Lung (tissue), 12 donors: ENCODE data around the gene PCDHGC3. TPM values are rescaled to one million over a fixed set of nuclear protein-coding genes. Genes with fewer than 3 reads are reported as not detected.
A peak's percentile ranks its signal among the peaks of the same experiment; 100 is the strongest.

ENCODE experiments used
- ATAC-seq: fragments of 200-7000 bp; cut with Tn5 transposase; one replicate; pipeline ENCODE4 v1.9.1; 2020; ENCODE audit warnings: moderate number of reproducible peaks; ENCODE audit not compliant: insufficient read depth, low FRiP score
- DNase-seq, 3 donors: peaks; one replicate each; pipeline ENCODE4 v3.0.0-alpha.2; 2013 to 2017
- H3K27ac ChIP-seq, 2 donors: one replicate each; pipeline ENCODE4 v1.5.1; 2013; ENCODE audit warnings: mild to moderate bottlenecking in 2 of 2, moderate library complexity in 2 of 2, control low read depth in 1 of 2, inconsistent platforms in 1 of 2, low read depth in 1 of 2, low read length in 1 of 2
- H3K27me3 ChIP-seq, 3 donors: one replicate each; pipeline ENCODE4 v1.5.1; 2013; ENCODE audit warnings: low read length in 2 of 3; ENCODE audit not compliant: control insufficient read depth in 3 of 3, insufficient read depth in 3 of 3
- H3K36me3 ChIP-seq, 4 donors: one replicate each; pipeline ENCODE4 v1.5.1; 2013; ENCODE audit warnings: low read length in 4 of 4, mild to moderate bottlenecking in 1 of 4, moderate library complexity in 1 of 4; ENCODE audit not compliant: control insufficient read depth in 4 of 4, insufficient read depth in 4 of 4
- H3K4me1 ChIP-seq, 5 donors: one replicate each; pipeline ENCODE4 v1.5.1; 2013; ENCODE audit warnings: low read length in 5 of 5, mild to moderate bottlenecking in 2 of 5, moderate library complexity in 1 of 5; ENCODE audit not compliant: control insufficient read depth in 5 of 5, insufficient read depth in 5 of 5
- H3K4me3 ChIP-seq: one replicate; pipeline ENCODE4 v1.5.1; 2013; ENCODE audit warnings: mild to moderate bottlenecking, control low read depth, moderate library complexity
- H3K9ac ChIP-seq, 2 donors: one replicate each; pipeline ENCODE4 v1.5.1; 2013; ENCODE audit warnings: low read length in 2 of 2, control low read depth in 1 of 2; ENCODE audit not compliant: insufficient read depth in 1 of 2
- H3K9me3 ChIP-seq, 4 donors: one replicate each; pipeline ENCODE4 v1.5.1; 2013; ENCODE audit warnings: low read length in 3 of 4, mild to moderate bottlenecking in 1 of 4, moderate library complexity in 1 of 4; ENCODE audit not compliant: control insufficient read depth in 4 of 4, insufficient read depth in 3 of 4
- WGBS, 2 donors: extraction: QIAGEN DNeasy Blood & Tissue Kit; methylation state at CpG; one replicate each; pipeline ENCODE4 v1.1.7; 2013; 5-methylcytosine and 5-hydroxymethylcytosine counted together
- polyA plus RNA-seq, 2 donors: library from polyadenylated mRNA; stranded (reverse); fragments of 200-250 nt; gene quantifications; one replicate each; pipeline ENCODE4 v1.2.1, GENCODE V29; 2013
- total RNA-seq, 2 donors: library from RNA; depleted of rRNA in 1 of 2; stranded (reverse); fragments of >200 nt in 1 of 2; gene quantifications; one replicate each; pipeline ENCODE4 v1.2.1, GENCODE V29; 2014 to 2021
- TF ChIP-seq, protein P1 (sequence below): IDR thresholded peaks from 2 replicates; pipeline ENCODE4 v1.5.1; 2012; ENCODE audit warnings: mild to moderate bottlenecking; ENCODE audit errors: control extremely low read depth, extremely low read depth
- donor health status: control.
- donor health status: control.
- donor health status: Bipolar disorder and iron deficiency.
- donor health status: healthy.
- donor health status: DM: yes; HTN: yes; CAD: no.

The PCDHGC3 gene
- total and polyA plus RNA-seq, 4 donors, result 44.8 to 116 (median 68.7) TPM

DNA sequence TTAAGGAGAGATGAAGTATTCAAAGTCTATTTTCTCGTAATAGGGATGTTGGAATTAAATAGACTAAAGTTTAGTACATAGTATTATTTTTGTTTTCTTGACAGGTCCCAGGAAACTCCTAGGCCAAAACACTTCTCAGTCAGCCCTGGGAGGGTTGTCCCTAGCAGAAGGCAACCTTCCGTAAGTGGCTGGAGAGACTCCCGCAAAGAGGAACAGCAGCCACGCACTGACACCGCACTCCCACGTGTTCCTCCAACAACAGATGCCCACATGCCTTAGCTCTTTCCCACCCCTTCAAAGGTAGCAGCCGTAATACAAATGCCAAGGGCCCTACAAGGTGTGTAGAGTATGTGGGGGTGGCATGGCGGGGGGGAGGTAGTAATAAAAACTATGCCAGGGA lies 41.5 kb downstream of the PCDHGC3 start:
- no peaks in the 10 kb centered on the region for H3K9me3 ChIP-seq
- DNase-seq (no peak), ATAC-seq (no peak)
- peak overlapping the region in 1 of 2 donors; percentile 78 for H3K27ac ChIP-seq
- H3K4me1 ChIP-seq, result peaks cover 19 to 83% (median 30%) of the 10 kb centered on the region in 5 donors
- peaks cover 6 to 32% (median 7%) of the 10 kb centered on the region in 4 donors for H3K36me3 ChIP-seq
- H3K9ac ChIP-seq, result no peak overlapping the region
- no peak overlapping the region for H3K4me3 ChIP-seq
- WGBS, 2 donors, result 48 to 73% methylated on average over 8 of the region's 8 CpGs
- no peaks in the 10 kb centered on the region for H3K27me3 ChIP-seq
- TF ChIP-seq, protein P1, sequence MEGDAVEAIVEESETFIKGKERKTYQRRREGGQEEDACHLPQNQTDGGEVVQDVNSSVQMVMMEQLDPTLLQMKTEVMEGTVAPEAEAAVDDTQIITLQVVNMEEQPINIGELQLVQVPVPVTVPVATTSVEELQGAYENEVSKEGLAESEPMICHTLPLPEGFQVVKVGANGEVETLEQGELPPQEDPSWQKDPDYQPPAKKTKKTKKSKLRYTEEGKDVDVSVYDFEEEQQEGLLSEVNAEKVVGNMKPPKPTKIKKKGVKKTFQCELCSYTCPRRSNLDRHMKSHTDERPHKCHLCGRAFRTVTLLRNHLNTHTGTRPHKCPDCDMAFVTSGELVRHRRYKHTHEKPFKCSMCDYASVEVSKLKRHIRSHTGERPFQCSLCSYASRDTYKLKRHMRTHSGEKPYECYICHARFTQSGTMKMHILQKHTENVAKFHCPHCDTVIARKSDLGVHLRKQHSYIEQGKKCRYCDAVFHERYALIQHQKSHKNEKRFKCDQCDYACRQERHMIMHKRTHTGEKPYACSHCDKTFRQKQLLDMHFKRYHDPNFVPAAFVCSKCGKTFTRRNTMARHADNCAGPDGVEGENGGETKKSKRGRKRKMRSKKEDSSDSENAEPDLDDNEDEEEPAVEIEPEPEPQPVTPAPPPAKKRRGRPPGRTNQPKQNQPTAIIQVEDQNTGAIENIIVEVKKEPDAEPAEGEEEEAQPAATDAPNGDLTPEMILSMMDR, result no peak

DNA sequence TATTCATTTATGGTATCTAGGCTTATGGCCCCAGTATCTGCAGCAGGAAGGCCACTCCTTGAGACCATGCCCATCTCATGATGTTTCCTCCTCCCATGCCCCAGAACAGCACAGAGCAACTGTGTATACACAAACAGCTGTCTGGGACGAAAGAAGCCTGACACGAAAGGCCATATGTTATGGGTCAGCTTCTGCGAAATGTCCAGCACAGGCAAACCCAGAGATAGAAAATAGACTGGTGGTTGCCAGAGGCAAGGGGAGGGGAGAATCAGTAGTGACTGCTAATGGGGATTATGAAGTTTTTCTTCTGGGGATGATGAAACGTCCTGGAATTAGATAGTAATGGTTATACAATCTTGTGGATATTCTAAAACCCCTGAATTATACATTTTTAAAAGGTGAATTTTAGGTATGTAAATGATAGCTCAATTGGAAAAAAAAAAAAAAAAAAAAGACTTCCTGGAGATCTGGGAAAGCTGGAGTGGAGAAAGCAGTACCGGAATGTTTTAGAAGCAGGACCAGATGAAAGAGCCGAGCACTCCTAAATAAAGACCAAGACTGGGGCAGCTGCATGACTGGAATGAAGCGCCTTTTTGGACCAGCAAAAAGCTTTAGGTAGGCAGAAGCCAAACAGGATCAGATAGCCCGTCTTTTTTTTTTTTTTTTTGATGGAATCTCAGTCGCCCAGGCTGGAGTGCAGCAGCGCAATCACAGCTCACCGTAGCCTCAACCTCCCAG lies 42.3 kb downstream of the PCDHGC3 start:
- H3K27ac ChIP-seq, result no peak overlapping the region
- 86 to 87% methylated on average over 11 of the region's 11 CpGs for WGBS, 2 donors
- no peak overlapping the region for H3K9ac ChIP-seq
- H3K9me3 ChIP-seq, result no peaks in the 10 kb centered on the region
- H3K4me3 ChIP-seq, result no peak overlapping the region
- H3K27me3 ChIP-seq, result no peaks in the 10 kb centered on the region
- H3K4me1 ChIP-seq, result peaks cover 16 to 83% (median 35%) of the 10 kb centered on the region in 5 donors
- peak; percentile 58 to 88 (median 74) for DNase-seq
- H3K36me3 ChIP-seq, result peaks cover 6 to 34% (median 10%) of the 10 kb centered on the region in 4 donors
- ATAC-seq, result no peak
- TF ChIP-seq, protein P1, result no peak

- ATAC-seq, result no peak
- peaks cover 6 to 38% (median 10%) of the 10 kb centered on the region in 4 donors for H3K36me3 ChIP-seq
- H3K4me1 ChIP-seq, result peaks cover 15 to 83% (median 35%) of the 10 kb centered on the region in 5 donors
Measured at GRCh38 chr5:141518618-141519015, 42.9 kb downstream of the PCDHGC3 start.

More at GRCh38 chr5:141518618-141519015, 42.9 kb downstream of the PCDHGC3 start:
- peak overlapping the region in 1 of 2 donors; percentile 47 for H3K27ac ChIP-seq
- no peaks in the 10 kb centered on the region for H3K9me3 ChIP-seq
- DNase-seq, result no peak
- H3K9ac ChIP-seq, result no peak overlapping the region
- no peak overlapping the region for H3K4me3 ChIP-seq
- TF ChIP-seq, protein P1, result no peak
- WGBS, 2 donors, result 94% methylated on average over 1 of the region's 1 CpG
- no peaks in the 10 kb centered on the region for H3K27me3 ChIP-seq
